Measurements from ENCODE around the gene ZNF710. TPM values are rescaled to one million over a fixed set of nuclear protein-coding genes. Genes with fewer than 3 reads are reported as not detected.

Gene ZNF710
- total RNA-seq, 1 experiment from 2014 or later: 40.7 TPM

DNA sequence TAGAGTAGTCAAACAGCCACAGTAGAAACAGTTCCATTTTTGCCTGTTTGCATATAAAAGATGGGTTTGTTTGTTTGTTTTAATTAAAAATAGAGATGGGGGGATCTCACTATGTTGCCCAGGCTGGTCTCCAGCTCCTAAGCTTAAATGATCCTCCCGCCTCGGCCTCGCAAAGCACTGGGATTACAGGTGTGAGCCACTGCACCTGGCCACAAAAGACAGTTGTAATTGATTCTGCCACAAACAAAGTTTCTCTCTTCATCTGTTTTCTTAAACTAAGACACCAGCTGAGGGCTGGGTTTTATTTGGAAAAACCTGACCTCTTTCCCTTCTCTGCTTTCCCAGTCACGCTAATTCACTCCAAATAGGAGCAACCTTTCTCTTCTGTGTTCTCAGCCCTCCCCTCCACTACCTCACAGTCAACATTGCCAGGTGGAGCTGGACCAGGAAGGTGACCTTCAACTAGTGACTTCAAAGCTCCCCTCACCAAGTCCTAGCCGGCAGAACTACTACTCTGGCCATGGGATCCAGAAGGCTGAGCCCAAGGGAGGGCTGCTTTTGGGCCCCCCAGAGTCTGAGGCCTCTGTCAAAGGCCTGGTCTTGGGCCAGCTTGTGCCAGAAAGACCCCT lies 102.7 kb downstream of the ZNF710 start:
- no peak overlapping the region for H3K27ac ChIP-seq (ENCODE audit: insufficient read length, low read depth, low read length)
- H3K4me2 ChIP-seq (ENCODE audit: insufficient read depth, insufficient read length, low read length): no peak overlapping the region
- no peak overlapping the region for H2BK120ac ChIP-seq (ENCODE audit: low read depth, low read length, poor library complexity, severe bottlenecking)
- no peaks in the 10 kb centered on the region for H3K36me3 Mint-ChIP-seq (ENCODE audit: insufficient read depth in 1 of 3, low read depth in 3 of 3)
- no peak overlapping the region for H2BK5ac ChIP-seq (ENCODE audit: insufficient read length, low read length)
- H4K20me1 ChIP-seq (ENCODE audit: control insufficient read depth, insufficient read depth, insufficient read length): no peaks in the 10 kb centered on the region
- H4K8ac ChIP-seq (replicated peaks; ENCODE audit: insufficient read length, low read depth, low read length): no peak overlapping the region
- H3K23me2 ChIP-seq (ENCODE audit: insufficient read length, low read depth, low read length, poor library complexity, severe bottlenecking): peaks cover 7% of the 10 kb centered on the region
- no peak overlapping the region for H3K27ac Mint-ChIP-seq
- TF ChIP-seq, protein P1, sequence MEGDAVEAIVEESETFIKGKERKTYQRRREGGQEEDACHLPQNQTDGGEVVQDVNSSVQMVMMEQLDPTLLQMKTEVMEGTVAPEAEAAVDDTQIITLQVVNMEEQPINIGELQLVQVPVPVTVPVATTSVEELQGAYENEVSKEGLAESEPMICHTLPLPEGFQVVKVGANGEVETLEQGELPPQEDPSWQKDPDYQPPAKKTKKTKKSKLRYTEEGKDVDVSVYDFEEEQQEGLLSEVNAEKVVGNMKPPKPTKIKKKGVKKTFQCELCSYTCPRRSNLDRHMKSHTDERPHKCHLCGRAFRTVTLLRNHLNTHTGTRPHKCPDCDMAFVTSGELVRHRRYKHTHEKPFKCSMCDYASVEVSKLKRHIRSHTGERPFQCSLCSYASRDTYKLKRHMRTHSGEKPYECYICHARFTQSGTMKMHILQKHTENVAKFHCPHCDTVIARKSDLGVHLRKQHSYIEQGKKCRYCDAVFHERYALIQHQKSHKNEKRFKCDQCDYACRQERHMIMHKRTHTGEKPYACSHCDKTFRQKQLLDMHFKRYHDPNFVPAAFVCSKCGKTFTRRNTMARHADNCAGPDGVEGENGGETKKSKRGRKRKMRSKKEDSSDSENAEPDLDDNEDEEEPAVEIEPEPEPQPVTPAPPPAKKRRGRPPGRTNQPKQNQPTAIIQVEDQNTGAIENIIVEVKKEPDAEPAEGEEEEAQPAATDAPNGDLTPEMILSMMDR (conservative IDR thresholded peaks at IDR 0.05): no peak
- no peak for DNase-seq
- H3K56ac ChIP-seq (ENCODE audit: insufficient read length, low read depth, low read length): no peak overlapping the region
- peaks cover 37% of the 10 kb centered on the region for H3K27me3 Mint-ChIP-seq (ENCODE audit: low read depth)
- H3K9me3 Mint-ChIP-seq: no peaks in the 10 kb centered on the region
- peaks cover 3% of the 10 kb centered on the region; the same call in 1 of the 2 replicates for H3K4me1 ChIP-seq (ENCODE audit: insufficient read depth, low read length)
- H3K9ac ChIP-seq (ENCODE audit: extremely low read depth, insufficient read length, low read length): no peak overlapping the region
- no peak overlapping the region for H2BK12ac ChIP-seq (ENCODE audit: insufficient read length, low read depth, low read length)
- no peak overlapping the region for H3K4ac ChIP-seq (ENCODE audit: low read depth, low read length)
- no peak overlapping the region for H3K14ac ChIP-seq (ENCODE audit: insufficient read depth, low read length)
- no peak overlapping the region for H3K4me3 Mint-ChIP-seq
- 0 out of 2 replicates have a peak, but pooled peaks cover 2% of the 10 kb centered on the region for H3K79me2 ChIP-seq (ENCODE audit: insufficient read depth, low read length)
- no peak overlapping the region for H4K91ac ChIP-seq (ENCODE audit: insufficient read length, low read depth, low read length)
- WGBS (ENCODE audit: extremely low coverage, insufficient read length, low lambda C conversion rate): no CpG with 5 or more reads among the region's 5 CpGs
- H2AK5ac ChIP-seq (ENCODE audit: insufficient read length, low read length): no peak overlapping the region
- H3T11ph ChIP-seq (ENCODE audit: low read length): no peak overlapping the region
- H4K5ac ChIP-seq (ENCODE audit: insufficient read length, low read depth, low read length): no peak overlapping the region
- H2AFZ ChIP-seq (ENCODE audit: low read length): no peak overlapping the region
- no peak overlapping the region for H3K23ac ChIP-seq (ENCODE audit: insufficient read length, low read depth, low read length)
- H3K79me1 ChIP-seq (ENCODE audit: insufficient read depth, low read depth, low read length, poor library complexity, severe bottlenecking): no peaks in the 10 kb centered on the region
- peaks cover 30 to 32% of the 10 kb centered on the region in 2 experiments for H3K4me1 Mint-ChIP-seq
- no peak overlapping the region for H2BK15ac ChIP-seq (ENCODE audit: low read depth, low read length)
- no peak overlapping the region for H3K18ac ChIP-seq (ENCODE audit: insufficient read length, low read depth, low read length)
- H3K9me3 ChIP-seq (ENCODE audit: control insufficient read depth, low read depth, low read length): no peaks in the 10 kb centered on the region
- no peak overlapping the region for H2BK20ac ChIP-seq (ENCODE audit: low read depth, low read length, poor library complexity, severe bottlenecking)
- H3K27me3 ChIP-seq (ENCODE audit: insufficient read depth, low read length): peaks cover 3% of the 10 kb centered on the region; the same call in 1 of the 2 replicates
